HG02938 (cell line): ENCODE measurements around the gene LPAR2.
"Not testable (repeated sequence)": the region's sequence is repeated elsewhere in the genome, so short reads cannot be mapped to it uniquely, and the experiment has no call there.

ENCODE experiments used
- ATAC-seq: cut with Tn5 transposase; IDR thresholded peaks from one replicate; pipeline ENCODE4 v1.9.1; 2021; ENCODE audit warnings: mild to moderate bottlenecking, moderate library complexity; ENCODE audit not compliant: unreplicated experiment

LPAR2 gene

GRCh38 chr19:19602136-19602712, 25.8 kb downstream of the LPAR2 start:
- no peak for ATAC-seq

GRCh38 chr19:19600793-19601330, 27.2 kb downstream of the LPAR2 start:
- no peak for ATAC-seq

DNA sequence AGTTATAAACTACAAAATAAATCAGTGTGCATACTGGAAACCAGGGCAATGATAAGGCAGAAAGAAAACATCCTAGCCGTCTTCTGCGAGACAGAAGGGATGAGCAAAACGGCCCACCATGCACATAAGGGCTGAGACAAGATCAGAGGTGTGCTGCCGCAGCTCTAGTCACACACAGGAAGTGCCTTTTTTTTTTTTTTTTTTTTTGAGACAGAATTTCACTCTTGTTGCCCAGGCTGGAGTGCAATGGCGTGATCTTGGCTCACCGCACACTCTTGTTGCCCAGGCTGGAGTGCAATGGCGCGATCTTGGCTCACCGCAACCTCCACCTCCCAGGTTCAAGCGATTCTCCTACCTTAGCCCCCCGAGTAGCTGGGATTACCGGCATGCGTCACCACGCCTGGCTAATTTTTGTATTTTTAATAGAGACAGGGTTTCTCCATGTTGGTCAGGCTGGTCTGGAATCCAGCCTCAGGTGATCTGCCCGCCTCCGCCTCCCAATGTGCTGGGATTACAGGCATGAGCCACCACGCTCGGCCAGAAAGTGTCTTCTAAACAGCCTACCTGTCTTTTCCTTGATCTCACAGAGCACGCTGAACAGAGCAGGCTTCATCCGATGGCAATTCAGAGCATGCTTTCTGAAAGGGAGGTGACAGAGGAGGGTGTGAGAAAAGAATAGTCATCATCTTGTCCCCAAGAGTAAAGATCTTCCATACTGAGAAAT, 29.1 kb downstream of the LPAR2 start:
- not testable (repeated sequence) for ATAC-seq

DNA sequence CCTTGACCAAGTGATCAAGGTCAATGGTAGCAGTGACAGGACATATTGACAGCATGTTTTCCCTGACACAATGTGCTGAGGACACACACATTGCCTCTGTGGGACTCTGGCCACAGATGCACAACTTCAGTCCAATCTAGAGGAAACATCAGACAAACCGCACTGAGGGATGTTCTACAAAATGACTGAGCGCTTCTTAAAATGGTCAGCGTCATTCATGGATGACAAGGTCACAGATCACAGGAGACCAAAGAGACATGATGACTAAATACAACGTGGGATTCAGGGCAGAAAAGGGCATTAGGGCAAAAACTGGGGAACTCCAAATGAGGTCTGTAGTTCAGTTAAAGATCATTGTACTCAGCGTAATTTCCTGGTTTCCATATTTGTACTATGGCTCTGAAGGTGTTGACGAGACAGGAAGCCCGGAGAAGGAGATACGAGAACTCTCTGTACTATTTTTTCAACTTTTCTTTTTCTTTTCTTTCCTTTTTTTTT, 30.2 kb downstream of the LPAR2 start:
- ATAC-seq, result peak; percentile 84

DNA sequence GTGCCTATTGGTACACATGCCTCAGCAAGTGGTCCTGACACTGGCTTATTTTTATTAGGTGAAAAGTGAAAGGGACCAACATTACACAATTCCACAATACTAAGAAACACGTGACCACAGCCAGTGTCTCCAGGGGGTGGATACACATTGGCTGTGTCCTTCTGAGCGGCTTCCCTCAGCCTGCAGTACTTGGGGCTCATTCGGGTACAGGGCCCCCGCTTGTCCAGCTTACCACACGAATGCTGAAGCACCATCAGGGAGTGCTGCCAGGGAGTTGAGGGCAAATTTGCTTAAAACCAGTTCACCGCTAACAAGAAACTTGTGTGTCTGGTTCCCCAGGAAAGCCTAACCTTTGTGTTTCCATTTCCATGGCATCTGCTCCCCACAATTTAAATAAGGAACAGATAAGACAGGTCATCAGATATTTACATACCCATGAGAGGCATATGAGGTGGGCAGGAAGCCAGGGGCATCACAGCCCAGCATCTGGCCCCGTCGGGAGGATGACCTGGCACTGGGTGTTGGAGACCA, 32.8 kb downstream of the LPAR2 start:
- no peak for ATAC-seq

DNA sequence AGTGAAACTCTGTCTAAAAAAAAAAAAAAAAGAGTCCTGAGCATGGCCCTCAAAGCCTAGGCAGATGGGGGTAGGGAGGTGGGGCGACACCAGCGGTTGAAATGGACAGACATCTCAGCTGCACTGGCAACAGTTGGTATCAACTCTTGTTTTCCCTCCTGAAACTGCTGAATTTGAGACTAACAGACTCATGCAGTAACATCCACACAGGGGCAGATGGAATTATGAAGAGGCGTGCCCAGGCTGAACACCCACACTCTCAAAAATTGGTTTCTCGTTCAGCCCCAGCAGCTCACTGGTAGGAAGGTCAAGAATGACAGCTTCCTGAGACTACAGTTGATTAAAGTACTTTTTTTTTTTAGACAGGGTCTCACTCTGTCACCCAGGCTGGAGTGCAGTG, 33.6 kb downstream of the LPAR2 start:
- ATAC-seq, result no peak

DNA sequence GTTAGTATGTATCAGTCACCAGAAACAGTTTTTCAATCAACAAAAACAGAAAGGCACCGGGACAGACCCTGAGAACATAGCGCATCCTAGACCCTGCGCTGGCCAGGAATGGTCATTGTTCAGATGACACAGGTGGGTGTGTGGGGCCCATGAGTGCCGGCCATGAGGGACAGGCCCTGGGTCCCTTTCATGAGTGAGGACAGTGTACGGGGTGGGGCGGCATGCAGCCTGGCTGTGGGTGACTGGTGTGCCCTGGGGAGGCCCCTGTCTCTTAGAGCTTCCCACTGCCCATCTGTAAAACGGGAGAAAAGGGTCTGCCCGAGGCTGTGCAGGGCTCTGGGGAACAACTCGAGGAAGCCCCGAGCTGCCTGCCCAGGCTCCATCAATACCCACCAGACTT, 35.3 kb downstream of the LPAR2 start:
- ATAC-seq, result no peak

- ATAC-seq, result peak; percentile 49
These were observed 36.7 kb downstream of the LPAR2 start for GRCh38 chr19:19591133-19591825.

- ATAC-seq, result no peak
These were observed 39.5 kb downstream of the LPAR2 start for GRCh38 chr19:19588546-19588945.

DNA sequence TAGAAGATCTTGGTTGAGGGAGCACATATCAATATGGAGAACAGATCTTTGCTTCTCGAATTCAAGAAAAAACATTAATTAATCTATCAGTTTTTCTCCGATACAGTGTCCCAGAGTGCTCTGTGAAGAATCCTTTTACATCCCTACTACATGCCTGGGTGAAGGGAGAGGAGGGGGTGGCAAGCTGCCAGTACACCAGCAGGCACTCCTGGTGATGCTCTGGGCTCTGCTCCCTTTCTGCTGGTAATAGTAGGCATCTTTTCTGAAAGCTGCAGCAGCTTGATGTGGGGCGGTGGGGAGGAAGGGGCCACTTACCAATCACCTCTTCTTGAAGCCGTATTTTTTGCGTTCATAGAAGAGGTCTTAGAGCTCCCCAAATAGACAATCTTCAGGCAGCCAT, 40.2 kb downstream of the LPAR2 start:
- ATAC-seq, result no peak

- no peak for ATAC-seq
These were observed 43.7 kb downstream of the LPAR2 start for GRCh38 chr19:19584356-19584755.

- no peak for ATAC-seq
These were observed 45.5 kb downstream of the LPAR2 start for GRCh38 chr19:19582471-19582870.

DNA sequence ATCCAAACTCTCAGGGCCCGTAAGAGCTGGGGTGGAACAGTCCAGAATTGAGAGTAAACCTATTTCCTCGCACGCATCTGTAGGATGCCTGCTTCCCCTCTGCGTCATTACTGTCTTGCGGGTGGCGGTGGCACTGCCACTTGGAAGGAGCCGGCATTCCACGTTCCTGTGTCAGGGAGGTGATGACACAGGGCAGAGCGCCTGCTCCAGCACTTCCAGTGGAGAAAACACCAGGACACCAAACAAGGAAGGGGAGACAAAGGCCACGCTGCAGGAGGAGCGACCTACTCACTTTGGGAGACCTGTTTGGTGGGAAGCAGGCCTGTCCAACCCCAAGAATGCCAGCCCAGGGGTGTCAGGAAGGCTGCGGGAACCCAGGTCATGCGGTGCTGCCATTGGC, 46.6 kb downstream of the LPAR2 start:
- no peak for ATAC-seq

GRCh38 chr19:19580418-19580817, 47.6 kb downstream of the LPAR2 start:
- no peak for ATAC-seq

GRCh38 chr19:19579533-19580361, 48.3 kb downstream of the LPAR2 start:
- no peak for ATAC-seq

GRCh38 chr19:19578252-19578651, 49.8 kb downstream of the LPAR2 start:
- ATAC-seq, result no peak

DNA sequence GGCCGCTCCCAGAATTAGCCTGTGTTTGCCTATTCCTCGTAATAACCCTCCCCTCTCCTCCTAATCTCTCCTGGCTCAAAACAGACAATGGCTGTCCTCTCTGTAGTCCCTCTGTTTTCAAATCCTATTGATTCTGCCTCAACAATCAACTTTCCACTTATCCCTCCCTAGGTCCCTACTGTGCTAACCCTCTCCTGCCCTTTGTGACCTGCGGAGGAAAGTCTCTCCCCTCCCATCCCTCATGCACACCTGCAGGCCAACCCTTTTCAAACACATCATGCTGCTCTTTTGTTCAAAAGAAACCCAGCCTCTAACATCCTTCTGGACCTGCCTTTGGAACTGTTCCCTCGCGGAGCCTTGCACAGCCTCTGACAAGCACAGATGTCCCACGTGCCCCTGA, 52.6 kb downstream of the LPAR2 start:
- no peak for ATAC-seq
